Right ventricle myocardium superior (tissue), 1 donor: ENCODE measurements around the gene OR10AG1. TPM values are rescaled to one million over a fixed set of nuclear protein-coding genes. Genes with fewer than 3 reads are reported as not detected.

Source experiments
- ATAC-seq: fragments of 200-7000 bp; cut with Tn5 transposase; one replicate; pipeline ENCODE4 v1.9.1; 2020; ENCODE audit warnings: mild to moderate bottlenecking; ENCODE audit not compliant: poor library complexity
- DNase-seq: peaks from one replicate; pipeline ENCODE4 v3.0.0-alpha.2; 2020
- intact Hi-C: fragments of 100-400 bp; cut with DNase I; formaldehyde crosslinking; loops from one replicate; pipeline ENCODE4 v1.11.2; 2022
- long read RNA-seq: library from polyadenylated mRNA; unstranded; transcript quantifications from one replicate; pipeline ENCODE4 v2.0.0, GENCODE V29; 2021
- total RNA-seq: library from RNA; stranded (reverse); fragmentation: NEBNext Ultra II Directional; extraction: Animal tissue kit (Norgen Biotek cat#: 25700); gene quantifications from one replicate; pipeline ENCODE4 v1.2.1, GENCODE V29; 2021
- donor health status: DM: no; HTN: yes; CAD: no; lungs with severe emphysema.

OR10AG1 gene, protein sequence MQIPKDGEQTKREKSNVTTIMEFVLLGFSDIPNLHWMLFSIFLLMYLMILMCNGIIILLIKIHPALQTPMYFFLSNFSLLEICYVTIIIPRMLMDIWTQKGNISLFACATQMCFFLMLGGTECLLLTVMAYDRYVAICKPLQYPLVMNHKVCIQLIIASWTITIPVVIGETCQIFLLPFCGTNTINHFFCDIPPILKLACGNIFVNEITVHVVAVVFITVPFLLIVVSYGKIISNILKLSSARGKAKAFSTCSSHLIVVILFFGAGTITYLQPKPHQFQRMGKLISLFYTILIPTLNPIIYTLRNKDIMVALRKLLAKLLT
- not detected for total RNA-seq
- long read RNA-seq, result 0 reads

- intact Hi-C loops, result no loop called here
- ATAC-seq, result no peak
- DNase-seq, result no peak
Observed at GRCh38 chr11:55969845-55970244, at the start of gene OR10AG1. Gene OR10AG1 (minus strand): TSS chr11:55969945. CDS start chr11:55969907, 38 bp downstream.

- intact Hi-C loops, result no loop called here
- DNase-seq, result no peak
- no peak for ATAC-seq
Observed at GRCh38 chr11:56013805-56014204, 44.1 kb upstream of the OR10AG1 start.

DNA sequence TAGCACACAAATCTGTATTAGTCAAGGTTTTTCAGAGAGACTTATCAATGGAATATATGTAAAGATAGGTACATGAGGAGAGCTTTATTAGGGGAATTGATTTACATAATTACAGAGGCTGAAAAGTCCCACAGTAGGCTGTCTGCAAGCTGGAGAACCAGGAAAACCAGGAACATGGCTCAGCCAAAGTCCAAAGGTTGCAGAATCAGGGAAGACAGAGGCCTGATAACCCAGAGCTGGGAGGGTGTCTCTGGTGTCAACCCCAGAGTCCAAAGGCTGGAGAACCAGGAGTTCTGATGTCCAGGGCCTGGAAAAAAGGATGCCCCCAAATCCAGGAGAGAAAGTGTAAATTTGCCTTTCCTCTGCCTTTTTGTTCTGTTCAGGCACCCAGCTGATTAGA, 41.0 kb upstream of the OR10AG1 start:
- ATAC-seq (no peak), DNase-seq (no peak)
- intact Hi-C loops, result no loop called here

GRCh38 chr11:55994525-55994924, 24.8 kb upstream of the OR10AG1 start, which contains the start of gene OR5F1:
Gene OR5F1 (minus strand): TSS chr11:55994625. CDS start chr11:55994625, 0 bp downstream.
- ATAC-seq (no peak), DNase-seq (no peak)
- intact Hi-C loops, result no loop called here

- intact Hi-C loops, result no loop called here
- ATAC-seq (no peak), DNase-seq (no peak)
Observed at GRCh38 chr11:55970935-55971334, 1.2 kb upstream of the OR10AG1 start.

DNA sequence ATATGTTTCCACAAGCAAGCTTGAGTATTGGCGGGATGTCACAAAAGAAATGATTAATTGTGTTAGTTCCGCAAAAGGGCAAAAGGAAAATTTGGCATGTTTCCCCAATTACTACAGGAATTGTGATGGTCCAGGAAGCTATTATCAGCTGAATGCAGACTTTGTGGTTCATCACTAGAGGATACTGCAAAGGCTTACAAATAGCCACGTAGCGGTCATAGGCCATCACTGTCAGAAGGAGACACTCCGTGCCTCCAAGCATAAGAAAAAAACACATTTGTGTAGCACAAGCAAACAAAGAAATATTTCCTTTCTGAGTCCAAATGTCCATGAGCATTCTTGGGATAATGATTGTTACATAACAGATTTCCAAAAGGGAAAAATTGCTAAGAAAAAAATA, 1.8 kb downstream of the OR10AG1 start:
- ATAC-seq, result no peak
- no peak for DNase-seq
- intact Hi-C loops, result no loop called here

DNA sequence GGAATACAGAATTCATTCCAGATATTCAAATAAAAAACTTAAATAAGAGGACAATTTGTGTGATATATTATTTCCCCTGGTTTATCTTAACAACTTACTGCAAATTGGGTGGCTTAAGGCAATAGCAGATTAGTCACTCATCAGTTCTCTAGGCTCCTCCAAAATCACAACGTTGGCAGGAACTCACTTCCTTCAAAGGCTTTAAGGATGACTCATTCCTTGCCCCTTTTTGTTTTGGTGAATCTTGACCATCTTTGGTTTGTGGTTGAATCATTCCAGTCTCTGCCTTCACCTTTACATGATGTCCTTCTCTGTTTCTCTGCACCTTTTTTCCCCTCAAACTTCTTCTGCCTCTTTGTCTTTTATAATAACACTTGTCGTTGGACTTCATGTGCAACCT, 3.4 kb downstream of the OR10AG1 start:
- no peak for ATAC-seq
- no peak for DNase-seq
- intact Hi-C loops, result no loop called here

- intact Hi-C loops, result no loop called here
- no peak for ATAC-seq
- DNase-seq, result no peak
Observed at GRCh38 chr11:55956521-55956920, 13.2 kb downstream of the OR10AG1 start.

DNA sequence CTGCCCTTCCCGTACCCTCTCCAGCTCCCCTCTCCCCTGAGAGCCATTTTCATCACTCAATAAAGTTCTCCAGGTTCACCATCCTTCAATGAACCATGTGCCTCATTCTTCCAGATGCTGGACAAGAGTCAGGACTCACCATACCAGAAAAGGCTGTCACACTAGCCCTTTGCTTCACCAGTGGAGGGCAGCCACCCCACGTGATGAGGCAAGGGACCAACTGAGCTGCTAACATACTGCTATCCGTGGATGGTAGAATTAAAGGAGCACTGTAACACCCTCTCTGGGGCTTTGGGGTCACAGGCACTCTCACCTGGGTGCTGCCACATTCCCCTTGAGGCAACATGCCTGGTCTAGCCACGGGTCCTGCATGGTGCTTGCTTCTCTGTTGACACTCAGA, 20.4 kb downstream of the OR10AG1 start:
- ATAC-seq (no peak), DNase-seq (no peak)
- intact Hi-C loops, result loop anchor here (10.0 kb wide), 1 partner anchor 825 kb away; no protein-coding TSS in a partner anchor

DNA sequence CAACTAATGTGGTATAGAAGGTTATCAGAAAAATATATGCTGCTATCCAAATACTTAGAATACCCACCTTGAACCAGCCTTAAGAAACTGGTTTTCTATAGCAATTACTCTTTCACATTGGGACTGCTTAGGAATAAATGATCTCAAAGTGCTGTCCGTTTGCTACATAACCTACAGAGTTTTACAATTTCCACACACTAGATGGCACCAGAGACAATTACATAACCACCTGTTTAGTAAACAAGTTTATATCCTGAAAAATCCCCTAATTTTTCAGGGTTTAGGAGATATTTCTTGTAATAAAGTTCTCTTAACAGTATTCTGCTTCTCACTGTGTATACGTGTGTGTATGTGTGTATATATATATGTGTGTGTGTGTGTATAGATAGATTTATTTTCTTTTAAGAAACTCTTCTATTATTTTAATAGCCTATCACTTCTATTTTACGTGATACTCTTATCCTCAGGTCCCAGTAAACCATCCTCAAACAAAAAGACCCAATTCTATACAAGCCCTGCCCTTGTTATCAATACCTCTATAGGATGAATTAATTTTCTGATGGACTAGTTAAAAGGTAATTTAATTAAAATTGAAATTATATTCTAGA, 26.9 kb downstream of the OR10AG1 start:
- ATAC-seq (no peak), DNase-seq (no peak)
- intact Hi-C loops, result loop anchor here (10.0 kb wide), 1 partner anchor 832 kb away; no protein-coding TSS in a partner anchor

GRCh38 chr11:55936300-55936699, 33.4 kb downstream of the OR10AG1 start, which contains the start of gene OR5I1:
Gene OR5I1 (minus strand): TSS chr11:55936400. CDS start chr11:55936400, 0 bp downstream.
- DNase-seq (no peak), ATAC-seq (no peak)
- intact Hi-C loops, result no loop called here

DNA sequence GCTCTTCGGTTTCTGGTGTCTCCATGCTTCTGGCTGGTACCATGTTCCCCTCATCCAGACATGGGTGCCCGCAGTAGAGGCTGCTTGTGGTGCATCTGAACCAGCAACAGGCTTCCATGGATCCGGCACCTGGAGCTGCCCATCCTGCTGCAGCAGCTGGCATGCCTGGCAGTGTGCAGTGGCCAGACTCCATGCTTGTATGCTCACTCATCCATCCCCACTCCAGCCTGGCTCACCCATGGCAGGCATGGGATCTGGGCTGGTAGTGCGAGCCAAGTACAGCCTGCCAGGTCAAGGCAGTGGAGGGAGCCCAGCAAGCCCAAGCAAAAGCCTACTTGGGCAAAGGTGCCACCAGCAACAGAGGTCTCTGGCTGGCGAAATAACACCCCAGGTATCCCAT, 49.2 kb downstream of the OR10AG1 start:
- intact Hi-C loops, result no loop called here
- no peak for DNase-seq
- no peak for ATAC-seq

Other genes starting within 250 kb of the OR10AG1 start
- gene OR5D13, start 196.5 kb downstream of the OR10AG1 start, total RNA-seq, result not detected
- not detected for gene OR5D14, start 174.4 kb downstream of the OR10AG1 start, total RNA-seq
- not detected for gene OR5L1, start 158.6 kb downstream of the OR10AG1 start, total RNA-seq
- not detected for gene OR5D18, start 150.3 kb downstream of the OR10AG1 start, total RNA-seq
- not detected for gene OR5L2, start 142.7 kb downstream of the OR10AG1 start, total RNA-seq
- not detected for gene OR5D16, start 131.2 kb downstream of the OR10AG1 start, total RNA-seq
- not detected for gene TRIM51, start 86.6 kb downstream of the OR10AG1 start, total RNA-seq
- not detected for gene OR5W2, start 55.4 kb downstream of the OR10AG1 start, total RNA-seq
- not detected for gene OR5I1, start 33.5 kb downstream of the OR10AG1 start, total RNA-seq
- not detected for gene OR5F1, start 24.7 kb upstream of the OR10AG1 start, total RNA-seq
- not detected for gene OR5AS1, start 57.7 kb upstream of the OR10AG1 start, total RNA-seq
- gene OR8I2, start 123.4 kb upstream of the OR10AG1 start, total RNA-seq, result not detected
- not detected for gene OR8H2, start 133.7 kb upstream of the OR10AG1 start, total RNA-seq
- gene OR8H3, start 152.4 kb upstream of the OR10AG1 start, total RNA-seq, result not detected
- gene OR8J3, start 170.3 kb upstream of the OR10AG1 start, total RNA-seq, result not detected
- gene OR8K5, start 190.4 kb upstream of the OR10AG1 start, total RNA-seq, result not detected
- gene OR5J2, start 206.7 kb upstream of the OR10AG1 start, total RNA-seq, result not detected